Middle frontal gyrus (tissue), 1 donor: Measurements from ENCODE around the gene KRTAP12-2.
"Not testable (repeated sequence)": the region's sequence is repeated elsewhere in the genome, so short reads cannot be mapped to it uniquely, and the experiment has no call there.

ENCODE experiments used
- DNase-seq: peaks from one replicate; pipeline ENCODE4 v3.0.0-alpha.2; 2015; ENCODE audit warnings: low spot score; ENCODE audit errors: extremely low spot score

KRTAP12-2 gene

GRCh38 chr21:44685050-44685449 is 18.3 kb upstream of the KRTAP12-2 start:
- not testable (repeated sequence) for DNase-seq

GRCh38 chr21:44684483-44684882 is 17.8 kb upstream of the KRTAP12-2 start:
- no peak for DNase-seq

- no peak for DNase-seq
Observed at GRCh38 chr21:44684077-44684476, 17.4 kb upstream of the KRTAP12-2 start.

GRCh38 chr21:44682580-44683151 is 15.9 kb upstream of the KRTAP12-2 start:
- no peak for DNase-seq

GRCh38 chr21:44681861-44682579 is 15.3 kb upstream of the KRTAP12-2 start, which contains the start of gene KRTAP12-1:
Gene KRTAP12-1, minus strand, starts transcription at chr21:44682163. Its CDS starts 40 bp downstream, at chr21:44682123.
- no peak for DNase-seq

- DNase-seq, result no peak
Observed at GRCh38 chr21:44681152-44681551, 14.4 kb upstream of the KRTAP12-2 start.

- DNase-seq, result no peak
Observed at GRCh38 chr21:44677881-44678280, 11.2 kb upstream of the KRTAP12-2 start.

- DNase-seq, result no peak
Observed at GRCh38 chr21:44671911-44672310, 5.2 kb upstream of the KRTAP12-2 start.

- no peak for DNase-seq
Observed at GRCh38 chr21:44670642-44671432, 4.1 kb upstream of the KRTAP12-2 start.

GRCh38 chr21:44667612-44668011 is 885 bp upstream of the KRTAP12-2 start:
- no peak for DNase-seq

GRCh38 chr21:44664691-44665090 is 2.0 kb downstream of the KRTAP12-2 start:
- DNase-seq, result no peak

GRCh38 chr21:44661567-44661966 is 5.2 kb downstream of the KRTAP12-2 start:
- not testable (repeated sequence) for DNase-seq

- DNase-seq, result no peak
Observed at GRCh38 chr21:44658913-44659595, 7.7 kb downstream of the KRTAP12-2 start.

GRCh38 chr21:44658541-44658910 is 8.2 kb downstream of the KRTAP12-2 start:
- no peak for DNase-seq

GRCh38 chr21:44657635-44658540 is 8.8 kb downstream of the KRTAP12-2 start, which contains the start of gene KRTAP12-3:
Gene KRTAP12-3, plus strand, starts transcription at chr21:44657932. Its CDS starts 48 bp downstream, at chr21:44657980.
- no peak for DNase-seq

- DNase-seq, result no peak
Observed at GRCh38 chr21:44656868-44657267, 9.9 kb downstream of the KRTAP12-2 start.

GRCh38 chr21:44654576-44655175 is 12.1 kb downstream of the KRTAP12-2 start, which contains the start of gene KRTAP12-4:
Gene KRTAP12-4, minus strand, starts transcription at chr21:44654659. Its CDS starts 45 bp downstream, at chr21:44654614.
- no peak for DNase-seq

- no peak for DNase-seq
Observed at GRCh38 chr21:44653656-44654575, 12.8 kb downstream of the KRTAP12-2 start.

GRCh38 chr21:44653123-44653522 is 13.6 kb downstream of the KRTAP12-2 start:
- DNase-seq, result no peak
